Small intestine (tissue), 7 donors: ENCODE results near the gene PIP5K1C. TPM values are rescaled to one million over a fixed set of nuclear protein-coding genes. Genes with fewer than 3 reads are reported as not detected.

ENCODE experiments used
- DNase-seq, 2 donors: peaks; one replicate each; pipeline versions ENCODE4 v3.0.0 to v3.0.0-alpha.2; 2013
- FAIRE-seq: peaks from 2 replicates; lab custom pipeline; 2012; peaks lifted over from hg19 to GRCh38; lab: Jason Lieb, UNC
- H3K27ac ChIP-seq, 3 donors: one replicate each; pipeline ENCODE4 v1.5.1; 2013; ENCODE audit warnings: low read length in 2 of 3, mild to moderate bottlenecking in 2 of 3, control low read depth in 1 of 3, inconsistent platforms in 1 of 3, low read depth in 1 of 3, moderate library complexity in 1 of 3
- H3K27me3 ChIP-seq, 3 donors: one replicate each; pipeline ENCODE4 v1.6.1; 2013; ENCODE audit warnings: low read length in 3 of 3, inconsistent platforms in 1 of 3; ENCODE audit not compliant: control insufficient read depth in 3 of 3, insufficient read depth in 3 of 3
- H3K36me3 ChIP-seq, 3 donors: one replicate each; pipeline ENCODE4 v1.6.1; 2013; ENCODE audit warnings: low read length in 3 of 3, inconsistent platforms in 1 of 3, low read depth in 1 of 3, mild to moderate bottlenecking in 1 of 3, moderate library complexity in 1 of 3; ENCODE audit not compliant: control insufficient read depth in 3 of 3, insufficient read depth in 2 of 3
- H3K4me1 ChIP-seq, 3 donors: one replicate each; pipeline ENCODE4 v1.6.1; 2013; ENCODE audit warnings: low read length in 2 of 3, inconsistent platforms in 1 of 3, low read depth in 1 of 3, mild to moderate bottlenecking in 1 of 3, moderate library complexity in 1 of 3; ENCODE audit not compliant: control insufficient read depth in 3 of 3, insufficient read depth in 2 of 3
- H3K4me3 ChIP-seq, 3 donors: one replicate each; pipeline ENCODE4 v1.5.1; 2013; ENCODE audit warnings: low read length in 3 of 3, control low read depth in 1 of 3, inconsistent platforms in 1 of 3, low read depth in 1 of 3, mild to moderate bottlenecking in 1 of 3, moderate library complexity in 1 of 3
- H3K9me3 ChIP-seq, 2 donors: one replicate each; pipeline ENCODE4 v1.6.1; 2013; ENCODE audit warnings: low read depth in 1 of 2, low read length in 1 of 2; ENCODE audit not compliant: control insufficient read depth in 2 of 2, insufficient read depth in 1 of 2
- WGBS, 3 donors: extraction: QIAGEN DNeasy Blood & Tissue Kit; methylation state at CpG; one replicate each; pipeline ENCODE4 v1.1.7; 2013; 5-methylcytosine and 5-hydroxymethylcytosine counted together
- polyA plus RNA-seq, 4 donors: library from polyadenylated mRNA; stranded (reverse) in 3 of 4; unstranded in 1 of 4; fragments of 200-250 nt in 3 of 4; fragments of 120-200 nt in 1 of 4; gene quantifications; one replicate each; pipeline versions ENCODE4 v1.2.1 to v1.2.3, GENCODE V29; 2013
- donor health status: healthy with polysubstance abuse.
- donor health status: control.
- donor health status: control.
- donor health status: Bipolar disorder and iron deficiency.
- donor health status: healthy.

PIP5K1C gene
- polyA plus RNA-seq, 4 donors = 7.3 to 19.5 (median 13.5) TPM

DNA sequence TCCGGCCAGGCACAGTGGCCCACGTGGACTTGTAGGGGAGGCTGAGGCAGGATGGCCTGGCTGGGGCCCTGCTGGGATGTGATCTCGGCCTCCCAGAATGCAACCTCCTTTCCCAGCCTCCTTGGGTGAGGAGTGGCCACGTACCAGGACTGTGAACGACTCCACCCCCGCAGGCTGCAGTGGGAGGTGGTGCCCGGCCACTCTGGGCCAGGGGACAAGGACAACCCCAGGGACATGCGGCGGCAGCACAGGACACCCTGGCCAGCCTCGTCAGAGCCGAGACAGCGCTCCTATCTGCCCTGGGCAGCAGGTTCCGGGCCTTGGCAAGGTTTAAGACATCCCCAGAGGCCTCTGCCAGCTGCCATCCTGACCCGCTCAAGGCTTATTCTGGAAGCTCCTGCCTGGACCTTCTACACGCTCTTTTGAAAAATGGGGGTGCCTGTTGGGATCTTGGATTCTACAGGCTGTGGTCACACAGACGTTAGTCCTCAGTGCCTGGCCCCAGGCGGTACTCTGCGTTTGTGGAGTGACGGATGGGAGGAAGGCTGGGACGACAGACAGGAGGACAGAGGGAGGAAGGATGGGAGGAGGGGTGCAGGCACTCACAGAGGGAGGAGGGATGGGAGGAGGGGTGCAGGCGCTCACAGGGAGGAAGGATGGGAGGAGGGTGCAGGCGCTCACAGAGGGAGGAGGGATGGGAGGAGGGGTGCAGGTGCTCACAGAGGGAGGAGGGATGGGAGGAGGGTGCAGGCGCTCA is 53.8 kb downstream of the PIP5K1C start:
- 89 to 94% (median 92%) methylated on average over 23 of the region's 23 CpGs for WGBS, 3 donors
- DNase-seq (no peak), FAIRE-seq (no peak)
- no peaks in the 10 kb centered on the region for H3K4me1 ChIP-seq
- H3K27ac ChIP-seq = no peak overlapping the region
- H3K4me3 ChIP-seq = no peak overlapping the region
- H3K27me3 ChIP-seq = no peaks in the 10 kb centered on the region
- H3K36me3 ChIP-seq = peaks cover 0 to 82% (median 9%) of the 10 kb centered on the region in 3 donors
- no peaks in the 10 kb centered on the region for H3K9me3 ChIP-seq

DNA sequence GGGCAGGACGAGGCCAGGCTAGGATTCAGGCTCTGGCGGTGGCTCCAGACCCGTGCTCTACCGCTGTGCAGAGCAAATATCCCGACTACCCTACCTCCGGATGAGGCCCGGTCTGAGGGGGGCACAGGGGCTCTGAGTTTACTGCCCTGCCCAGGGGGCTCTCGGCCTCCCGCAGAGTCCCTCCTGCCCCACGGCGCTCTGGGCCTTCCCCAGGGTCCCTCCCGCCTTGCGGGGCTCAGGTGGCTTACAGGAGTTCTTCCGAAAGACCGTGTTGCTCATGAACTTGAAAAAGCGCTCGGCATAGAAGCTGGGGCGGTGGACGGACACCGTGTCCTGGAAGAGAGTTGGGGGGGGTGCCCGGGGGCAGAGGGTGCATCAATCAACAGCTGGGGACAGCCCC is 54.5 kb downstream of the PIP5K1C start:
- Histone ChIP-seq H3K36me3 (peaks cover 0 to 83% (median 9%) of the 10 kb centered on the region in 3 donors), H3K4me1 (no peaks in the 10 kb centered on the region), H3K9me3 (no peaks in the 10 kb centered on the region), H3K4me3 (no peak overlapping the region), H3K27me3 (no peaks in the 10 kb centered on the region), H3K27ac (no peak overlapping the region)
- DNase-seq (no peak), FAIRE-seq (no peak)
- WGBS, 3 donors = 90 to 93% (median 91%) methylated on average over 20 to 21 of the region's 21 CpGs

DNA sequence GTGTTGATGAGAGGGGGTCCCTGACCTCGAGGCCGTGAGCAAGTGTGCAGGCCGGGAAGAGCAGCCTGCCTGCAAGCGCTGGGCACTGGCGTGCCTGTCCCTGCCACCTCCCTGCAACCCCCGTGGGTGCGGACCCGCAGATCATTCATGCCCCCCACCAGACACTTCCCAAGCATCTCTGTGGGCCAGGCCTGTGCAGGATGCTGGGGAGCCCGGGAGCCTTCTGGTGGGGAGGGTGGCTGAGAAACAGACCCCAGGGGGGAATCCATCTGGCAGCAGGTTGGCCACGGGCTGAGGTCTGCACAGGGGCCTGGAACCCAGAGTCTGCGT is 55.2 kb downstream of the PIP5K1C start:
- Histone ChIP-seq H3K27ac (no peak overlapping the region), H3K9me3 (no peaks in the 10 kb centered on the region), H3K36me3 (peaks cover 0 to 79% (median 9%) of the 10 kb centered on the region in 3 donors), H3K4me3 (no peak overlapping the region), H3K27me3 (no peaks in the 10 kb centered on the region), H3K4me1 (no peaks in the 10 kb centered on the region)
- no peak for FAIRE-seq
- DNase-seq = no peak
- 77 to 85% (median 78%) methylated on average over 11 of the region's 11 CpGs for WGBS, 3 donors

DNA sequence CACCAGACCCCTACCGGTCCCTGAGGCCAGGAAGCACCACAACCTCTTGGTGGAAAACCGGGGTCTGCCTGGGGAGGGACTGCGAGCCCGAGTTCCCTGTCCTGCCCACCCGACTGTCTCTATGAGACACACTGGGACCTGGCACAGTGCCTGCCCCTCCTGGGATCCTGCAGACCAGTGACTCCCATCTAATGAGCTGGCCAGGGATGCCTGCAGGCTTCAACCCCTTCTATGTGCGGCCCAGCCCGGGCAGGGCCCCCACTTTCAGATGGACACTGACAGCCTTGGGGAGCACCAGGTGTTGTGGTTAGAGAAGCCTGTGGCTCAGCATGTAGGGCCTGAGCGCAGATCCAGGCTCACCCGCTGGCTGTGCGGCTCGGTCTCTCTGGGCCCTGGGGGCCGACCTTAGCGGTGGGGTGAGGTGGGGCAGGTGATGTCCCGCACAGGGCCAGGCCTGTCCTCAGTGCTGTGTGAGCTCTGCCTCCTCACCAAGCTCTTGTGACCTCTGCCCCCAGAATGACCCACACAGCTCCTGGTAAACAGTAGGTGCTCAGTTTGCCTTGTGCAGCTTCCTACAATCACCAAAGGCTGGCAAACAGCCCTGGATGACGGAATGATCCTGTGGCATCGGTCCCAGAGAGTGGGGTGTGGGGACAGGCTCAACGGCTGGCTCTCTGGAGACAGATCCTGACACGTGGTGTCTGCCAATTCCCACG is 55.8 kb downstream of the PIP5K1C start:
- Histone ChIP-seq H3K4me1 (no peaks in the 10 kb centered on the region), H3K36me3 (peaks cover 0 to 81% (median 12%) of the 10 kb centered on the region in 3 donors), H3K27me3 (no peaks in the 10 kb centered on the region), H3K4me3 (no peak overlapping the region), H3K9me3 (no peaks in the 10 kb centered on the region), H3K27ac (no peak overlapping the region)
- FAIRE-seq (no peak), DNase-seq (no peak)
- 70 to 79% (median 72%) methylated on average over 16 to 19 of the region's 19 CpGs for WGBS, 3 donors

DNA sequence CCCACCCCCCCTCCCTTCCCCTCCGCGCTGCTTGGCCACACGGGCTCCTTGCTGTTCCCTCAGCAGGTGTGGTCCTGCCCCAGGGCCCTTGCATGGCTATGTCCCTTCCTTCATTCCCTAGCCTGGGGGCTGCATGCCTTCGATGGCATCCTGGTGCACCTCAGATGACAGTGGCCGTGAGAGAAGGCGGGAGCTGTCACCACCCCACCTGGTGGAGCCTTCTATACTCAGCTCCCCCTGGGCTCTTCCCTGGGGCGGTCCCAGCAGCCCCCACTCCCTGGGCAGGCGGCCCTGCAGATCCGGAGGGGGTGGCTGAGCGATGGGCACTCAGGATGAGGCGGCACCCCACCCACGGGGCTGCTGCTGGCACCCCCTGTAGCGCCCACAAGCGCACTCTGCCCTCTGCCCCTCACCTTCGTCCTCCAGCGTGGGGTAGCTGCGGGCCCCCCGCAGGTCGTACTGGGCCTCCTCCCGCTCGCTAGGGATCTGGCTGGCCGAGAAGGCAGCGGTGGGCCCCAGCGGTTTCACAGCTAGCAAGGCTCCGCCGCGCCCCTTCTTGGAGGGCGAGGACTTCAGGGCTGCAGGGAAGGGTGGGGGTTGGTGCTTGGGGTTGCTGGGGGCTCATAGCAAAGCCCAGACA is 56.5 kb downstream of the PIP5K1C start:
- peaks cover 0 to 88% (median 13%) of the 10 kb centered on the region in 3 donors for H3K36me3 ChIP-seq
- no peaks in the 10 kb centered on the region for H3K4me1 ChIP-seq
- DNase-seq (no peak), FAIRE-seq (no peak)
- no peaks in the 10 kb centered on the region for H3K27me3 ChIP-seq
- no peak overlapping the region for H3K27ac ChIP-seq
- no peak overlapping the region for H3K4me3 ChIP-seq
- 90 to 93% (median 91%) methylated on average over 28 of the region's 28 CpGs for WGBS, 3 donors
- H3K9me3 ChIP-seq = no peaks in the 10 kb centered on the region

DNA sequence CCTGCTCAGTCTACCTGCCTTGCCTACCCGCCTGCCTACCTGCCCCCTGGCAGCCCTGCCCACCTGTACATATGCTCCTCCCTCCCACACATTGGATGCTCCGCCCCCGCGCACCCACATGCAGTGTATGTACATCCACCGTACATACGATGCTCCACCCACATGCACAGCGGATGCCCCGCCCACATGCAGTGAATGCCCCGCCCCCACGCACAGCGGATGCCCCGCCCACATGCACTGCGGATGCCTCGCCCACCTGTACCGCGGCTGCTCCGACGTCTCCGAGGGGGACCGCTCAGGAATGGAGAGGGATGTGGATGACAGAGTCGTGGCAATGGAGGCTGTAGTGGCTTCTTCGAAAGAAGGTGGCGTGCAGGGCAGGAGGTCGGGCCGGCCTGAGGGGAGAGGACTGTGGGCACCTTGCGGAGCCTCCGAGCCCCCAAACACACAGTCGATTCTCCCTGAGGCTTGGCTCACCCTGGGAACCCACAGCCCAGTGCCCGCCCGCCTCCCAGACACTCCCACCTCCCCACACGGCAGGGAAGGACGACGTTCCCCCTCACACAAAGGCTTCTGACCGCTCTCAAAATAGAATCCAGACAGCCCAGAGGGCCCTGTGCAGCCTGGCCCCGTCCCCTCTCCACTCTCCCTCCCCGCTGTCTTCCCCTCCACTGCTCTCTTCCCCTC is 57.1 kb downstream of the PIP5K1C start:
- no peaks in the 10 kb centered on the region for H3K27me3 ChIP-seq
- WGBS, 3 donors = 92 to 93% (median 93%) methylated on average over 29 to 36 of the region's 36 CpGs
- peaks cover 2 to 88% (median 10%) of the 10 kb centered on the region in 3 donors for H3K36me3 ChIP-seq
- DNase-seq (no peak), FAIRE-seq (no peak)
- H3K4me3 ChIP-seq = no peak overlapping the region
- H3K4me1 ChIP-seq = no peaks in the 10 kb centered on the region
- H3K27ac ChIP-seq = no peak overlapping the region
- H3K9me3 ChIP-seq = no peaks in the 10 kb centered on the region

DNA sequence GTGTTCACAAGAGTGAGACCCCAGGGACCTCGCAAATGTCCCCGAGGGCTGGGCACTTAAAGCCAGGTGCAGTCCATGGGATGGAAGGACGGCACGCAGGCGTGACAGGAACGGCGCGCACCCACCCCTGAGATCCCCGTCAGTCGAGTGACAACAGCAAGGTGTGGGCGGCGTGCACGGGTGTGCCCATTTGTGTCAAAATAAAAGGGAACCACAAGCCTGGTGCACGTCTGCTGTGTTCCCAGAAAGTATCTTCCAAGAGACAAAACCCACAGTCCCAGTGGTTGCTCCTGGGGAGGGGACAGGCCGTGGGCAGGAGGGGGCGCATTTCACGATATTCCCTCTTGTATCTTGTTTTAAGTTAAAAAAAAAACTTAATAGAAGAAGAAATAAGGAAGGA is 58.0 kb downstream of the PIP5K1C start:
- no peaks in the 10 kb centered on the region for H3K27me3 ChIP-seq
- H3K9me3 ChIP-seq = no peaks in the 10 kb centered on the region
- H3K4me3 ChIP-seq = no peak overlapping the region
- FAIRE-seq (no peak), DNase-seq (no peak)
- H3K4me1 ChIP-seq = no peaks in the 10 kb centered on the region
- 92 to 93% (median 93%) methylated on average over 17 of the region's 17 CpGs for WGBS, 3 donors
- no peak overlapping the region for H3K27ac ChIP-seq
- H3K36me3 ChIP-seq = peaks cover 2 to 88% (median 10%) of the 10 kb centered on the region in 3 donors
